ENCODE measurements around the gene USP13. TPM values are rescaled to one million over a fixed set of nuclear protein-coding genes. Genes with fewer than 3 reads are reported as not detected.
"Not testable (repeated sequence)": the region's sequence is repeated elsewhere in the genome, so short reads cannot be mapped to it uniquely, and the experiment has no call there.

USP13 gene
- total RNA-seq, 4 donors from 2014 or later = 9.6 to 37.5 (median 17.2) TPM

DNA sequence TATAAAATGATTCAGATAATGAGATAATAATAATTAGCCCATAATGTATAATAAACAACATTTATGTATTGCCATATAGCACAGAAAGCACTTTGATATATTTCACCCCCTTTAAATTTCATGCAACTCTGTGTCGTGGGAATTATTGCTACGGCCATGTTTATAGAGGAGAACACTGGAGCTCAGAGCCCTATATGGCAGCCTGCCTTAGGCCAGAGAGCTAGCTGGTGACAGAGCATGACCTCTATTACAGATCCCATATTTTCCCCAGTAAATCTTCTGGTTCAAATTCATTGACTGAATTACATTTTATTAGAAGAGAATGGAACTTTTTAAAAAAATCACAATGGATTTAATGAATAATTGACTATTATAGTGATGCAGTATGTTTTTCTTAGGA lies 25.0 kb downstream of the USP13 start:
- ATAC-seq (ENCODE audit: low FRiP score) = no peak
- TF ChIP-seq, protein P1, sequence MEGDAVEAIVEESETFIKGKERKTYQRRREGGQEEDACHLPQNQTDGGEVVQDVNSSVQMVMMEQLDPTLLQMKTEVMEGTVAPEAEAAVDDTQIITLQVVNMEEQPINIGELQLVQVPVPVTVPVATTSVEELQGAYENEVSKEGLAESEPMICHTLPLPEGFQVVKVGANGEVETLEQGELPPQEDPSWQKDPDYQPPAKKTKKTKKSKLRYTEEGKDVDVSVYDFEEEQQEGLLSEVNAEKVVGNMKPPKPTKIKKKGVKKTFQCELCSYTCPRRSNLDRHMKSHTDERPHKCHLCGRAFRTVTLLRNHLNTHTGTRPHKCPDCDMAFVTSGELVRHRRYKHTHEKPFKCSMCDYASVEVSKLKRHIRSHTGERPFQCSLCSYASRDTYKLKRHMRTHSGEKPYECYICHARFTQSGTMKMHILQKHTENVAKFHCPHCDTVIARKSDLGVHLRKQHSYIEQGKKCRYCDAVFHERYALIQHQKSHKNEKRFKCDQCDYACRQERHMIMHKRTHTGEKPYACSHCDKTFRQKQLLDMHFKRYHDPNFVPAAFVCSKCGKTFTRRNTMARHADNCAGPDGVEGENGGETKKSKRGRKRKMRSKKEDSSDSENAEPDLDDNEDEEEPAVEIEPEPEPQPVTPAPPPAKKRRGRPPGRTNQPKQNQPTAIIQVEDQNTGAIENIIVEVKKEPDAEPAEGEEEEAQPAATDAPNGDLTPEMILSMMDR (IDR thresholded peaks at IDR 0.05) = no peak
- DNase-seq (ENCODE audit: low spot score) = no peak

DNA sequence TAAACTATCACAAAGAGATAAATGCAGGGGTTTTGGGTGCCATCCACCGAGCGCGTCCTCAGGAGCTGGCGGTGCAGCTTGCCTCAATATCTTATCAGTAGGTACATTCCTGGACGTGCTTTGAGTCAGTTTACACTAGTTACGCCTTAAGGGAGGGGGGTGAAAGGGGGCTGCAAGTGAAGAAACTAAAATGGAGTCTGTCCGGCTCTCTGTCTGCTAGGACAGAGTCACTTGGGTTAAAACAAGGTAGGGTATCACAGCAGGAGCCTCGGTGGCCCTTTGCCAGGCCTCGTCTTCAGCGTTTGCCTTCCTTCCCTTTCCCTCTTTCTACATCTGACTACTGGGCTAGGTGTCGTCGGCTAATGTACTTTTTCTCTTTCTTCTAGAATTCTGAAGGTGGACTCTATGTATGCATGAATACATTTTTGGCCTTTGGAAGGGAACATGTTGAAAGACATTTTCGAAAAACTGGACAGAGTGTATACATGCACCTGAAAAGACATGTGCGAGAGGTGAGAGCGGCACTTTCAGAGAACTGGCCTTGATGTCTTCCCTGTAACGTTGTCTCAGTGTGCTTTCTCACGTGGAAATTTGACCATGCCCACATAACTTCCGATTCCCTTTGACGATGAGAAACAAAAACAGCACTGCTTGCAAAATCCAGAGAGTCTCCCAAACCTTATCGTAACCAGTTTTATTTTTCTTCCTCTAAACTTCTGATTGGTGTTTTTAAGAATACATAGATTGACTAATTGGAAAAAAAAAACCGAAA lies 28.8 kb downstream of the USP13 start:
- ATAC-seq (ENCODE audit: low FRiP score) (peak; percentile 74), DNase-seq (ENCODE audit: low spot score) (no peak)
- TF ChIP-seq, protein P1 (IDR thresholded peaks at IDR 0.05) = no peak

DNA sequence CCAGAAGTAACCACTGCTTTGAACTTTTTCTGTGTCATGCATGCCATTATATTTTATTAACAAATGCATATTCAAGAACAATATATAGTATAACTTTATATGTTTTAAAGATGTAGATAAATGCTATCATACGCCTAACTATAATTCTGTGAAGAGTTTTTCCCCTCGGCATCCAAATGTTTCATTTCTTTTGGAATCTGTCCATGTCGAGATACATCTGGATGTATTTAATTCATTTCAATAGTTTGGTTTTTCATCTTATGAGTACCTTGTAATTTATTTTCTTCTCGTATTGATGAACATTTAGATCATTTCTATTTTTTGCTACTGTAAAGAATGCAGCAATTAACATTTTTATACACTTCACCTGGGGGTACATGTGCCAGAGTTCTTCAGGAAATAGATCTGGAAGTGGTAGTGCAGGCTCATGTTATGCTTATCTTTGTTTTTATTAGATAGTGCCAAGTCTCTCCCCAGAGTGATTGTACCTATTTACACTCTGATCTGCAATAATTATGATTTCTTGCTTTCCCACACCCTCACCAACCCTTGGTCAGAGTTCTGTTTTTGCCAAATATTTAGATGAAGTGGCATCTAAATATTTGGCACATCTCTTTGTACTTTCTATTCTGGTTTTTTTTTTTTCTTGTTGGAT lies 29.7 kb downstream of the USP13 start:
- TF ChIP-seq, protein P1 (IDR thresholded peaks at IDR 0.05) = no peak
- no peak for DNase-seq (ENCODE audit: low spot score)
- no peak for ATAC-seq (ENCODE audit: low FRiP score)

DNA sequence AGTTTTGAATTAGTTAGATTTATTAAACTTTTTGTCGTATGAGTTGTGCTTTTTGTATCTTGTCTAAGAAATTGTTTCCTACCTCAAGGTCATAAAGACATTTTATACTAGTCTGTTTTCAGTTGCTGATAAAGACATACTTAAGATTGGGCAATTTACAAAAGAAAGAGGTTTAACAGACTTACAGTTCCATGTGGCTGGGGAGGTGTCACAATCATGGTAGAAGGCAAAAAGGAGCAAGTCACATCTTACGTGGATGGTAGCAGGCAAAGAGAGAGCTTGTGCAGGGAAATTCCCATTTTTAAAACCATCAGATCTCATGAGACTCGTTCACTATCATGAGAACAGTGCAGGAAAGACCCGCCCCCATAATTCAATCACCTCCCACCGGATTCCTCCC lies 30.4 kb downstream of the USP13 start:
- not testable (repeated sequence) for DNase-seq (ENCODE audit: low spot score); ATAC-seq (ENCODE audit: low FRiP score)

DNA sequence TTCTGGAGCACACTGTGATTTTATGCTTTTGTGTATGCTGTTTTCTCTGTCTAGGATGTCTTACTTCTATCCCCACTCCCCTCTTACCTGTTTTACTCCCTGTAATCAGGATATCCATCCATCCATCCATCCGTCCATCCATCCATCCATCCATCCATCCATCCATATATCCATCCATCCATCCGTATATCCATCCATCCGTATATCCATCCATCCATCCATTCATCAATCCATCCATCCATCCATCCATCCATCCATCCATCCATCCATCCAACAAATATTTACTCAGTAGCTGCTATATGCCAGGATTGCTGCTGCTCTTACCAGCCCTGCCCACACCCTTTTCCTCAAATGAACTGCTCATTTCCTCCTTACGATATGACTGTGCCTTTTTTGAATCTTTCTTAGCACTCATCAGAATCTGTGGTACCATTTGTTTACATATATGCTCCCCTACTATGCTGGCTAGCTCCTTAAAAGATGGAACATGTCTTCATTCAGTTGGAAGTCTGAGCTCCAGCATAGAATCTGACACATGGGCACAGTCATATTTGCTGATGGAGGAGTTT lies 35.2 kb downstream of the USP13 start:
- ATAC-seq (ENCODE audit: low FRiP score) (no peak), DNase-seq (ENCODE audit: low spot score) (no peak)
- TF ChIP-seq, protein P1 (IDR thresholded peaks at IDR 0.05) = no peak

DNA sequence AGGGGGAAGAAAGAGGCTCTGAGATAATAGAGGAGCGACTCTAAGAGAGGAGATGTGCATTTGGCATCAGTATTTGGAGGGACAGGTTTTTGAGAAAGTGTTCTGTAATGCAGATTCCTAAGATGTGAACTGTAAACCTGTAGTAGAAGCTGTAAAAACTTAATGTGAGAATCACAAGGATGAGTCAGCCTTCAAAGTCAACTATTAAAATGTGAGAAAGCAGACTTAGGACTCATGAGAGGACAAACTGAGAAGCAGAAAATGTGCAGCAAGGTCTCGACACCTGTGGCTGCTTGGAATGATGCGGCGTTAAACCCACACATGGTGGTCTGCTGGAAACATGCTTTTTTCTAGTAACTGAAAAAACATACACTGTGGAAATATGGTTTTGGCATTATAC lies 36.0 kb downstream of the USP13 start:
- ATAC-seq (ENCODE audit: low FRiP score) = no peak
- TF ChIP-seq, protein P1 (IDR thresholded peaks at IDR 0.05) = no peak
- DNase-seq (ENCODE audit: low spot score) = no peak

DNA sequence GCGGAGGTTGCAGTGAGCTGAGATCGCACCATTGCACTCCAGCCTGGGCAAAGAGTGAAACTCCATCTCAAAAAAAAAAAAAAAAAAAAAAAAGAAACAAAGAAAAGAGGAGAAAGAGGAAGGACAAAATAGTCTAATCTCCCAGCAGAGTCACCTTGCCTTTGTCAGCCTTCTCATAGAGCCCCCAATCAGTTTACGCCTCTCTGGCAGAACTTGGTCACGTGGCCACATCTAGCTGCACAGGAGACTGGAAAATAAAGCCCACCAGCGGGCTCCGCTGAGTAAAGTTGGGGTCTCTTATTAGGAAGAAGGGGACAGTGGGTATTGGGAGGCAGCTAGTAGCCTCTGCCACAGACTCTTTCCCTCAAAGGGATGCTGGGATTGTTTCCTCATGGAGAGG lies 41.9 kb downstream of the USP13 start:
- ATAC-seq (ENCODE audit: low FRiP score) (no peak), DNase-seq (ENCODE audit: low spot score) (no peak)
- TF ChIP-seq, protein P1 (IDR thresholded peaks at IDR 0.05) = no peak
